ENCODE measurements around the gene INO80.

- no peak for TF ChIP-seq CTCF (IDR thresholded peaks at IDR 0.05 in 4 of 5, conservative IDR thresholded peaks at IDR 0.05 in 1 of 5)
- TF ChIP-seq POLR2A (IDR thresholded peaks at IDR 0.05) = no peak
Measured at GRCh38 chr15:41010345-41010744, 105.7 kb downstream of the INO80 start.
